GM12878 (cell line): Measurements from ENCODE around the gene NFIX. TPM values are rescaled to one million over a fixed set of nuclear protein-coding genes. Genes with fewer than 3 reads are reported as not detected.

ENCODE experiments used
- ATAC-seq: fragments of 200-7000 bp; cut with Tn5 transposase; 3 replicates; pipeline ENCODE4 v1.9.1; 2020; ENCODE audit warnings: mild to moderate bottlenecking, moderate library complexity
- BruUV-seq: library from RNA; stranded (reverse); fragments of 400-500 nt; replicated peaks from 2 replicates; lab custom pipeline; 2021; lab: Mats Ljungman, UMichigan
- CTCF ChIA-PET: fragments of 300-600 bp; sonication (Branson Sonifier 250); formaldehyde crosslinking; extraction: SDS; loops from one replicate; lab custom pipeline; 2021; ENCODE audit warnings: inconsistent platforms; lab: Yijun Ruan, JAX
- POLR2A ChIA-PET: fragments of 350-600 bp; formaldehyde crosslinking; extraction: SDS; loops from one replicate; lab custom pipeline; 2021; ENCODE audit warnings: inconsistent platforms; lab: Charles Lee
- RAD21 ChIA-PET: fragments of 300-600 bp; sonication (Branson Sonifier 250); formaldehyde crosslinking; loops from one replicate; lab custom pipeline; 2023; ENCODE audit warnings: antibody characterized with exemption; ENCODE audit not compliant: unreplicated experiment; lab: Charles Lee
- SMC1A ChIA-PET: fragments of 300-600 bp; sonication (Branson Sonifier 250); formaldehyde crosslinking; loops from one replicate; lab custom pipeline; 2023; ENCODE audit not compliant: unreplicated experiment, uncharacterized antibody; lab: Charles Lee
- DNase-seq: peaks from one replicate; pipeline ENCODE4 v3.0.0-alpha.2; 2011; ENCODE audit warnings: low read depth, low spot score
- FAIRE-seq: peaks from 3 replicates; lab custom pipeline; 2011; peaks lifted over from hg19 to GRCh38; lab: Jason Lieb, UNC
- H2AFZ ChIP-seq: 2 replicates; pipeline ENCODE4 v1.6.0; 2011; ENCODE audit warnings: low read depth, low read length, control low read depth; ENCODE audit not compliant: control insufficient read depth
- H3K27ac ChIP-seq: 2 replicates; pipeline ENCODE4 v1.5.1; 2011; ENCODE audit warnings: control low read depth; ENCODE audit not compliant: control insufficient read depth, insufficient read depth
- H3K27me3 ChIP-seq, 2 experiments: replicated peaks in 1 of 2; 2 replicates each; pipeline versions ENCODE4 v1.6.0 to v1.6.1; 2011; ENCODE audit warnings: low read length in 1 of 2; ENCODE audit not compliant: control insufficient read depth in 2 of 2, insufficient read depth in 2 of 2
- H3K36me3 ChIP-seq, 2 experiments: 2 replicates each; pipeline ENCODE4 v1.5.1; 2011; ENCODE audit warnings: low read length in 1 of 2; ENCODE audit not compliant: control insufficient read depth in 2 of 2, insufficient read depth in 2 of 2
- H3K4me1 ChIP-seq: 2 replicates; pipeline ENCODE4 v1.6.1; 2011; ENCODE audit warnings: mild to moderate bottlenecking, low read length, moderate library complexity, mixed read lengths; ENCODE audit not compliant: control insufficient read depth, insufficient read depth
- H3K4me2 ChIP-seq: 2 replicates; pipeline ENCODE4 v1.6.0; 2011; ENCODE audit warnings: control low read depth; ENCODE audit not compliant: control insufficient read depth, insufficient read depth
- H3K4me3 ChIP-seq: fragments of 200-600 bp; sonication (generic); 2 replicates; pipeline ENCODE4 v1.5.1; 2016
- H3K79me2 ChIP-seq: 2 replicates; pipeline ENCODE4 v1.6.0; 2011; ENCODE audit warnings: low read length; ENCODE audit not compliant: control insufficient read depth, insufficient read depth
- H3K9ac ChIP-seq: 2 replicates; pipeline ENCODE4 v1.8.0; 2011; ENCODE audit warnings: low read length, control low read depth, mixed read lengths; ENCODE audit not compliant: control insufficient read depth, insufficient read depth
- H3K9me3 ChIP-seq: replicated peaks from 3 replicates; pipeline ENCODE4 v1.5.1; 2011; ENCODE audit warnings: mild to moderate bottlenecking, low read length; ENCODE audit not compliant: control insufficient read depth, insufficient read depth
- H4K20me1 ChIP-seq: 2 replicates; pipeline ENCODE4 v1.6.0; 2011; ENCODE audit not compliant: control insufficient read depth, insufficient read depth
- BHLHE40 ChIP-seq, 2 experiments: fragments of 450-650 bp in 1 of 2; IDR thresholded peaks; 2 replicates each; pipeline ENCODE4 v1.6.1; 2011 to 2017; ENCODE audit warnings: low read depth in 2 of 2, borderline replicate concordance in 1 of 2, improper control_type of control experiment in 1 of 2, low read length in 1 of 2, mild to moderate bottlenecking in 1 of 2
- CREB1 ChIP-seq: IDR thresholded peaks from 2 replicates; pipeline ENCODE4 v1.6.1; 2012; ENCODE audit warnings: low read depth, mild to moderate bottlenecking, inconsistent platforms
- GATAD2B ChIP-seq: fragments of 450-650 bp; conservative IDR thresholded peaks from 2 replicates; pipeline ENCODE4 v1.6.1; 2017; ENCODE audit warnings: low read depth, mild to moderate bottlenecking, moderate library complexity
- MTA2 ChIP-seq: fragments of 450-650 bp; IDR thresholded peaks from 2 replicates; pipeline ENCODE4 v1.6.1; 2016; ENCODE audit warnings: low read depth, mild to moderate bottlenecking, moderate library complexity
- MYB ChIP-seq: fragments of 150-350 bp; IDR thresholded peaks from 2 replicates; pipeline ENCODE4 v1.6.1; 2014; ENCODE audit warnings: mild to moderate bottlenecking, low read depth, low read length, borderline replicate concordance
- MYC ChIP-seq: IDR thresholded peaks from 2 replicates; pipeline ENCODE4 v1.6.1; 2011; ENCODE audit warnings: mild to moderate bottlenecking, low read length, moderate library complexity, inconsistent platforms; ENCODE audit not compliant: insufficient read depth, insufficient replicate concordance, insufficient read length, severe bottlenecking
- NBN ChIP-seq: fragments of 450-650 bp; IDR thresholded peaks from 2 replicates; pipeline ENCODE4 v1.6.1; 2016
- POLR2A ChIP-seq: IDR thresholded peaks from 2 replicates; pipeline ENCODE4 v1.6.1; 2011; ENCODE audit warnings: low read depth, mild to moderate bottlenecking, low read length
- POLR2AphosphoS2 ChIP-seq: IDR thresholded peaks from 2 replicates; pipeline ENCODE4 v1.6.1; 2011; ENCODE audit warnings: low read depth, mild to moderate bottlenecking, low read length, improper control_type of control experiment, moderate library complexity
- SREBF2 ChIP-seq: IDR thresholded peaks from 2 replicates; pipeline ENCODE4 v1.6.1; 2012; ENCODE audit warnings: mild to moderate bottlenecking, low read length
- TCF3 ChIP-seq: IDR thresholded peaks from 2 replicates; pipeline ENCODE4 v1.6.1; 2012; ENCODE audit warnings: low read depth, mild to moderate bottlenecking, low read length, borderline replicate concordance; ENCODE audit not compliant: insufficient read depth
- ZNF24 ChIP-seq: fragments of 450-650 bp; IDR thresholded peaks from 2 replicates; pipeline ENCODE4 v1.6.1; 2017; ENCODE audit warnings: antibody characterized with exemption, mild to moderate bottlenecking
- WGBS: methylation state at CpG from one replicate; pipeline ENCODE4 v1.1.6; 2016; ENCODE audit warnings: low lambda C conversion rate; ENCODE audit not compliant: insufficient replicate concordance, insufficient coverage; ENCODE audit errors: missing lambda C conversion rate; 5-methylcytosine and 5-hydroxymethylcytosine counted together
- in situ Hi-C: fragments of 300-500 bp; cut with MboI; formaldehyde crosslinking; loops from 9 replicates; pipeline ENCODE4 v1.14.3; 2018; ENCODE audit warnings: mixed read lengths
- intact Hi-C: fragments of 100-400 bp; cut with micrococcal nuclease; formaldehyde crosslinking; loops from one replicate; pipeline ENCODE4 v1.14.2; 2022; ENCODE audit not compliant: unreplicated experiment
- polyA plus RNA-seq, 11 experiments: library from polyadenylated mRNA; depleted of rRNA in 4 of 11; unstranded in 6 of 11; stranded (reverse) in 5 of 11; fragments of >200 nt; fragmentation: Nextera tagmentation in 4 of 11; fragmentation: Illumina TruSeq in 1 of 11; extraction: Ambion mirVana in 4 of 11; extraction: Trizol in 1 of 11; gene quantifications; 1 replicate in 1 of 11; 2 replicates in 10 of 11; pipeline versions ENCODE4 v1.2.1 to v1.2.3, GENCODE V29; 2011 to 2016; ENCODE audit warnings: inconsistent platforms in 2 of 11, missing spikeins in 2 of 11, low read depth in 1 of 11
- total RNA-seq, 4 experiments: library from RNA; depleted of rRNA in 3 of 4; stranded (reverse); fragments of >200 nt in 3 of 4; fragmentation: Illumina TruSeq in 1 of 4; extraction: Trizol in 1 of 4; gene quantifications; 2 replicates each; pipeline versions ENCODE4 v1.2.1 to v1.2.3, GENCODE V29; 2013 to 2021
- TF ChIP-seq, protein P1 (sequence below): fragments of 450-650 bp; IDR thresholded peaks from 2 replicates; pipeline ENCODE4 v1.6.1; 2014; ENCODE audit warnings: mild to moderate bottlenecking
- TF ChIP-seq, protein P2 (sequence below): fragments of 450-650 bp; IDR thresholded peaks from 2 replicates; pipeline ENCODE4 v1.6.1; 2016; ENCODE audit warnings: mild to moderate bottlenecking

Gene NFIX
- total and polyA plus RNA-seq, 10 of the 15 experiments (the other 5 are each of a cell fraction or from before 2014, with no cell fraction given), result 0.02 to 2.2 (median 0.28) TPM

DNA sequence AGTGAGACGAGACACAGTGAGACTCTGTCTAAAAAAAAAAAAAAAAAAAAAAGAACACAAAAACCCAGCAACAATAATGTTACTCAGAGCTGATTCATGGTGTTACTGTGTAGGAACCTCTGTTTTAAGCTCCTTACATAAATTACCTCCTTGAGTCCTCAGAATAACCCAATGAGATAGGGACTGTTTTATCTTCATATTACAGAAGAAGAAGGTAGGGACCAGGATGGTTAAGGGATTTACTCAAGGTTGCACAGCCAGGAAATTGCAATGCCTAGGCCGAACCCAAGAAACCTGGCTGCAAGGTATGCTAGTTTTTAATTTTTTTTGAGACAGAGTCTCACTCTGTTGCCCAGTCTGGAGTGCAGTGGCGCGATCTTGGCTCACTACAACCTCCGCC, 27.4 kb upstream of the NFIX start:
- Histone ChIP-seq H3K9me3 (no peaks in the 10 kb centered on the region), H3K36me3 (no peaks in the 10 kb centered on the region), H3K9ac (no peak overlapping the region), H3K4me2 (no peak overlapping the region), H3K27ac (no peak overlapping the region), H4K20me1 (no peaks in the 10 kb centered on the region), H2AFZ (no peak overlapping the region), H3K4me1 (0 out of 2 replicates have a peak, but pooled peaks cover 3% of the 10 kb centered on the region), H3K79me2 (no peaks in the 10 kb centered on the region), H3K4me3 (no peak overlapping the region), H3K27me3 (no peaks in the 10 kb centered on the region)
- TF ChIP-seq TCF3 (no peak), NBN (no peak), MTA2 (no peak), SREBF2 (no peak)
- ChIA-PET CTCF (interaction anchor here (0.6 to 7.0 kb wide), 9 partner anchors 9 to 295 kb away, joined by 3 to 63 read pairs (median 4); no protein-coding TSS in a partner anchor), SMC1A (no interaction called here), POLR2A (interaction anchor here (0.6 to 0.9 kb wide), 3 partner anchors 83 to 795 kb away, joined by 5 to 6 read pairs (median 5); no protein-coding TSS in a partner anchor), RAD21 (interaction anchor here (0.7 to 1.6 kb wide), 4 partner anchors 9 to 126 kb away, joined by 3 to 7 read pairs (median 4); no protein-coding TSS in a partner anchor)
- FAIRE-seq (no peak), ATAC-seq (no peak), DNase-seq (no peak)
- whole genome bisulfite sequencing, result 83% methylated on average over 5 of the region's 5 CpGs
- intact Hi-C loops (no loop called here), in situ Hi-C loops (no loop called here)
- BruUV-seq, result no TSS peak

DNA sequence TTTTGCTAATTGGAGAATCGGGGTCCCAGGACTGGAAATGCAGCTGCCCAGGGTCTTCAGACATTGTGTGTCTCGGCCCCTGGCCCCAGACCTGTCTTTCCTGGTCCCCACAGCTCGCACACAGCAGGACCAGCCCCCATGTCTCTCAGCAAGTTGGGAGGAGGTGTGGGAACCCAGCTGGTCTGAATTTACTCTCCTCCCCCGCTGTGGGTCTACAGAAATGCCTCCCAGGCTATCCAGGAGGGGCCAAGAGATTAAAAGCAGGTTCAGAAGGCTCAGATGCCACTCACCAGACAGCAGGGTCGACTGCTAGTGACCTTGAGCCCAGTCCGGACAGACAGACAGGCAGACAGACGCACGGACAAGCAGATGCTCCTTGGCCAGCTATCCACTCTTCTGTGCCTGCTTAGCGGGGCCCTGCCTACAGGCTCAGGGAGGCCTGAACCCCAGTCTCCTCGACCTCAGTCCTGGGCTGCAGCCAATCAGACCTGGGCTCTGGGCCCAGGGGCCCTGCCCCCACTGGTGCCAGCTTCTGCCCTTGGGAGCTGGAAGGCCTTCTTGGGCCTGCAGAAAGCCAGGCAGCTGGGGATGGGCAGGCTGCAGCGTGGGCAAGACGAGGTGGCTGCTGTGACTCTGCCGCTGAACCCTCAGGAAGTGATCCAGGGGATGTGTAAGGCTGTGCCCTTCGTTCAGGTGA, 25.8 kb upstream of the NFIX start, which contains the start of gene DAND5:
Gene DAND5, plus strand, starts transcription at position 285 of the 697 bp plus-strand sequence. Its CDS starts 85 bp downstream, at position 370.
- Histone ChIP-seq H4K20me1 (no peaks in the 10 kb centered on the region), H3K4me1 (0 out of 2 replicates have a peak, but pooled peaks cover 3% of the 10 kb centered on the region), H3K9ac (no peak within 1 kb of the TSS), H3K27ac (no peak within 1 kb of the TSS), H3K36me3 (no peaks in the 10 kb centered on the region), H3K79me2 (no peaks in the 10 kb centered on the region), H2AFZ (no peak within 1 kb of the TSS), H3K9me3 (no peaks in the 10 kb centered on the region), H3K27me3 (no peaks in the 10 kb centered on the region), H3K4me2 (no peak within 1 kb of the TSS), H3K4me3 (no peak within 1 kb of the TSS)
- FAIRE-seq, result no peak
- ChIA-PET SMC1A (no interaction called here), RAD21 (no interaction called here), CTCF (interaction anchor here (1.1 kb wide), 1 partner anchor 92 kb away, joined by 3 read pairs; no protein-coding TSS in a partner anchor), POLR2A (no interaction called here)
- ATAC-seq, result no peak
- 30% methylated on average over 14 of the region's 14 CpGs for WGBS
- intact Hi-C loops, result no loop called here
- in situ Hi-C loops, result no loop called here
- no peak for DNase-seq
- BruUV-seq, result no TSS peak
- no peak for TF ChIP-seq CREB1
- TF ChIP-seq, protein P1, sequence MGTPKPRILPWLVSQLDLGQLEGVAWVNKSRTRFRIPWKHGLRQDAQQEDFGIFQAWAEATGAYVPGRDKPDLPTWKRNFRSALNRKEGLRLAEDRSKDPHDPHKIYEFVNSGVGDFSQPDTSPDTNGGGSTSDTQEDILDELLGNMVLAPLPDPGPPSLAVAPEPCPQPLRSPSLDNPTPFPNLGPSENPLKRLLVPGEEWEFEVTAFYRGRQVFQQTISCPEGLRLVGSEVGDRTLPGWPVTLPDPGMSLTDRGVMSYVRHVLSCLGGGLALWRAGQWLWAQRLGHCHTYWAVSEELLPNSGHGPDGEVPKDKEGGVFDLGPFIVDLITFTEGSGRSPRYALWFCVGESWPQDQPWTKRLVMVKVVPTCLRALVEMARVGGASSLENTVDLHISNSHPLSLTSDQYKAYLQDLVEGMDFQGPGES, result no peak
- TF ChIP-seq MYC, result no peak
- TF ChIP-seq POLR2AphosphoS2, result no peak
- no peak for TF ChIP-seq MYB
- TF ChIP-seq ZNF24, result no peak
- TF ChIP-seq BHLHE40 (IDR thresholded peaks at IDR 0.05; ENCODE audit: borderline replicate concordance in 1 of 2, low read depth in 2 of 2, low read length in 1 of 2), result no peak
- no peak for TF ChIP-seq GATAD2B
- TF ChIP-seq, protein P2, sequence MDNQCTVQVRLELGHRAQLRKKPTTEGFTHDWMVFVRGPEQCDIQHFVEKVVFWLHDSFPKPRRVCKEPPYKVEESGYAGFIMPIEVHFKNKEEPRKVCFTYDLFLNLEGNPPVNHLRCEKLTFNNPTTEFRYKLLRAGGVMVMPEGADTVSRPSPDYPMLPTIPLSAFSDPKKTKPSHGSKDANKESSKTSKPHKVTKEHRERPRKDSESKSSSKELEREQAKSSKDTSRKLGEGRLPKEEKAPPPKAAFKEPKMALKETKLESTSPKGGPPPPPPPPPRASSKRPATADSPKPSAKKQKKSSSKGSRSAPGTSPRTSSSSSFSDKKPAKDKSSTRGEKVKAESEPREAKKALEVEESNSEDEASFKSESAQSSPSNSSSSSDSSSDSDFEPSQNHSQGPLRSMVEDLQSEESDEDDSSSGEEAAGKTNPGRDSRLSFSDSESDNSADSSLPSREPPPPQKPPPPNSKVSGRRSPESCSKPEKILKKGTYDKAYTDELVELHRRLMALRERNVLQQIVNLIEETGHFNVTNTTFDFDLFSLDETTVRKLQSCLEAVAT, result no peak
- TF ChIP-seq POLR2A, result no peak
- TF ChIP-seq TCF3, result no peak
